ENCODE measurements around the gene PMM2. TPM values are rescaled to one million over a fixed set of nuclear protein-coding genes. Genes with fewer than 3 reads are reported as not detected.

The PMM2 gene
- total RNA-seq, 1 experiment from 2014 or later, result 58.4 TPM

DNA sequence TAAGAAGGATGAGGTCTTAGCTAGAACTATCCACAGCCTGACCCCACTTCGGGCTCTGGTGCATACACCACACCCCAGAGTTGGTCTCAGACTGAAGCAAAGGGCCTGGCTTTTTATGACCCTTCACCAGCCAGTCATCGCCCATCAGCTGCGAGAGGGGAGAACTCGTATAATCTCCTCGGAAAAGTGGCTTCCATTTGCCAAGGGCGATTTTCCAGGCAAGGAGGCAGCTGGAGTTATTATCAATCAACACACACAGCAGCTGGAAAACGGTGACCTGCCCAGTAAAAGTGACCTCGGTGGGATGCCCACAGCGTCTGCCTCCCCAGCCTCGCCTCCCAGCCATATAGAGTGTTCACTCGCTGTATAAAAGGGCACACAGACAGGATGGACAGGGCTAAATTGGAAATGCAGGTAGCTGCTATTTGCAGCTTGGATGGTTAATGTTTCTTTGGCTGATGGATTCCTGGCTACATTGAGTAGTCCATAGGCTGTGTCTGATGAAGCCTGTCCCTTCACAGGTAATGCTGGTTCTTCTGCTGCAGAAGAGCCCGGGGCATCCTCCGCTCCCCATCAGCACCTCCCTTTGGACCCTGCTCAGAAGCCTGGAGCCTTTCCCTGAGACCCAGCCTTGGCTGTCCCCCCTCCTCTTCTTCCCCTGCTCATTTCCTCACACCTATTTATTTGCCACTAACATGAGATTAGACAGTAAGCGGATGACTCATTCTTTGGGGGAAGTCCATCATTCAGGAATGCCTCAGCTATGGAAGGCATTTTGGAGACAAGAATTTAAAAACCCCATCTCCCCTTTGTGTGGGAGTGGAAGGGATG, 45.9 kb upstream of the PMM2 start:
- ChIA-PET POLR2A (no interaction called here), CTCF (interaction anchor here (0.7 kb wide), 1 partner anchor 827 kb away, joined by 11 read pairs; no protein-coding TSS in a partner anchor)
- Histone ChIP-seq H3K4me1 (ENCODE audit: control insufficient read depth, insufficient read depth, low read length) (no peaks in the 10 kb centered on the region; the same call in 1 of the 2 replicates), H3K27me3 (ENCODE audit: control insufficient read depth, insufficient read depth, low read length) (no peaks in the 10 kb centered on the region), H3K36me3 (ENCODE audit: control insufficient read depth, insufficient read depth, low read length) (no peaks in the 10 kb centered on the region), H3K9me3 (ENCODE audit: control insufficient read depth, insufficient read depth, low read depth, low read length) (no peaks in the 10 kb centered on the region), H3K4me3 (ENCODE audit: low read depth in 2 of 2, low read length in 2 of 2) (no peak overlapping the region), H3K27ac (ENCODE audit: low read length) (no peak overlapping the region)
- no TSS peak for BruUV-seq (replicated peaks)
- in situ Hi-C loops (cut with HindIII; ENCODE audit: low pct_unique_long_range_greater_than_20kb, low sequenced_read_pairs), result no loop called here
- no peak for DNase-seq (ENCODE audit: low read depth, low spot score)
- intact Hi-C loops (cut with micrococcal nuclease; ENCODE audit: unreplicated experiment), result no loop called here
- peak; percentile 66 for ATAC-seq
- TF ChIP-seq SIN3A (IDR thresholded peaks at IDR 0.05; ENCODE audit: borderline replicate concordance, insufficient read depth, low read depth, low read length) (no peak), CTCF (IDR thresholded peaks at IDR 0.05) (no peak), POLR2AphosphoS5 (IDR thresholded peaks at IDR 0.05; ENCODE audit: low read depth, low read length) (no peak), TCF7L2 (IDR thresholded peaks at IDR 0.05; ENCODE audit: low read depth, low read length) (no peak)
- TF ChIP-seq, protein P1, sequence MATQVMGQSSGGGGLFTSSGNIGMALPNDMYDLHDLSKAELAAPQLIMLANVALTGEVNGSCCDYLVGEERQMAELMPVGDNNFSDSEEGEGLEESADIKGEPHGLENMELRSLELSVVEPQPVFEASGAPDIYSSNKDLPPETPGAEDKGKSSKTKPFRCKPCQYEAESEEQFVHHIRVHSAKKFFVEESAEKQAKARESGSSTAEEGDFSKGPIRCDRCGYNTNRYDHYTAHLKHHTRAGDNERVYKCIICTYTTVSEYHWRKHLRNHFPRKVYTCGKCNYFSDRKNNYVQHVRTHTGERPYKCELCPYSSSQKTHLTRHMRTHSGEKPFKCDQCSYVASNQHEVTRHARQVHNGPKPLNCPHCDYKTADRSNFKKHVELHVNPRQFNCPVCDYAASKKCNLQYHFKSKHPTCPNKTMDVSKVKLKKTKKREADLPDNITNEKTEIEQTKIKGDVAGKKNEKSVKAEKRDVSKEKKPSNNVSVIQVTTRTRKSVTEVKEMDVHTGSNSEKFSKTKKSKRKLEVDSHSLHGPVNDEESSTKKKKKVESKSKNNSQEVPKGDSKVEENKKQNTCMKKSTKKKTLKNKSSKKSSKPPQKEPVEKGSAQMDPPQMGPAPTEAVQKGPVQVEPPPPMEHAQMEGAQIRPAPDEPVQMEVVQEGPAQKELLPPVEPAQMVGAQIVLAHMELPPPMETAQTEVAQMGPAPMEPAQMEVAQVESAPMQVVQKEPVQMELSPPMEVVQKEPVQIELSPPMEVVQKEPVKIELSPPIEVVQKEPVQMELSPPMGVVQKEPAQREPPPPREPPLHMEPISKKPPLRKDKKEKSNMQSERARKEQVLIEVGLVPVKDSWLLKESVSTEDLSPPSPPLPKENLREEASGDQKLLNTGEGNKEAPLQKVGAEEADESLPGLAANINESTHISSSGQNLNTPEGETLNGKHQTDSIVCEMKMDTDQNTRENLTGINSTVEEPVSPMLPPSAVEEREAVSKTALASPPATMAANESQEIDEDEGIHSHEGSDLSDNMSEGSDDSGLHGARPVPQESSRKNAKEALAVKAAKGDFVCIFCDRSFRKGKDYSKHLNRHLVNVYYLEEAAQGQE (IDR thresholded peaks at IDR 0.05; ENCODE audit: insufficient read depth in 1 of 2, low read depth in 2 of 2, low read length in 1 of 2), result no peak

GRCh38 chr16:8752706-8753105, 44.9 kb upstream of the PMM2 start:
- POLR2A ChIA-PET, result no interaction called here
- CTCF ChIA-PET, result no interaction called here
- DNase-seq (ENCODE audit: low read depth, low spot score) (no peak), ATAC-seq (no peak)
- no TSS peak for BruUV-seq (replicated peaks)
- no peaks in the 10 kb centered on the region for H3K9me3 ChIP-seq (ENCODE audit: control insufficient read depth, insufficient read depth, low read depth, low read length)
- no peaks in the 10 kb centered on the region; the same call in 1 of the 2 replicates for H3K4me1 ChIP-seq (ENCODE audit: control insufficient read depth, insufficient read depth, low read length)
- in situ Hi-C loops (cut with HindIII; ENCODE audit: low pct_unique_long_range_greater_than_20kb, low sequenced_read_pairs) (no loop called here), intact Hi-C loops (cut with micrococcal nuclease; ENCODE audit: unreplicated experiment) (no loop called here)
- no peaks in the 10 kb centered on the region for H3K27me3 ChIP-seq (ENCODE audit: control insufficient read depth, insufficient read depth, low read length)
- TF ChIP-seq SIN3A (IDR thresholded peaks at IDR 0.05; ENCODE audit: borderline replicate concordance, insufficient read depth, low read depth, low read length) (no peak), CTCF (IDR thresholded peaks at IDR 0.05) (no peak), POLR2AphosphoS5 (IDR thresholded peaks at IDR 0.05; ENCODE audit: low read depth, low read length) (no peak), TCF7L2 (IDR thresholded peaks at IDR 0.05; ENCODE audit: low read depth, low read length) (no peak)
- TF ChIP-seq, protein P1 (IDR thresholded peaks at IDR 0.05; ENCODE audit: insufficient read depth in 1 of 2, low read depth in 2 of 2, low read length in 1 of 2), result no peak
- no peak overlapping the region for H3K4me3 ChIP-seq (ENCODE audit: low read depth in 2 of 2, low read length in 2 of 2)
- H3K36me3 ChIP-seq (ENCODE audit: control insufficient read depth, insufficient read depth, low read length), result no peaks in the 10 kb centered on the region
- H3K27ac ChIP-seq (ENCODE audit: low read length), result no peak overlapping the region
